Hepatocyte (in vitro differentiated cells): ENCODE results near the gene TNFRSF21.

ENCODE experiments used
- EZH2 ChIP-seq: fragments of 200-600 bp; sonication (generic); IDR thresholded peaks from 2 replicates; pipeline ENCODE4 v1.6.1; 2016; ENCODE audit warnings: antibody characterized with exemption, mild to moderate bottlenecking, borderline replicate concordance
- EZH2phosphoT487 ChIP-seq: fragments of 200-600 bp; sonication (generic); IDR thresholded peaks from one replicate; pipeline ENCODE4 v1.6.1; 2018; ENCODE audit warnings: antibody characterized with exemption, mild to moderate bottlenecking, low read depth, moderate library complexity; ENCODE audit not compliant: unreplicated experiment, severe bottlenecking
- TF ChIP-seq, protein P1 (sequence below): fragments of 200-600 bp; sonication (generic); IDR thresholded peaks from 2 replicates; pipeline ENCODE4 v1.5.1; 2016; ENCODE audit warnings: antibody characterized with exemption, mild to moderate bottlenecking; ENCODE audit not compliant: poor library complexity

DNA sequence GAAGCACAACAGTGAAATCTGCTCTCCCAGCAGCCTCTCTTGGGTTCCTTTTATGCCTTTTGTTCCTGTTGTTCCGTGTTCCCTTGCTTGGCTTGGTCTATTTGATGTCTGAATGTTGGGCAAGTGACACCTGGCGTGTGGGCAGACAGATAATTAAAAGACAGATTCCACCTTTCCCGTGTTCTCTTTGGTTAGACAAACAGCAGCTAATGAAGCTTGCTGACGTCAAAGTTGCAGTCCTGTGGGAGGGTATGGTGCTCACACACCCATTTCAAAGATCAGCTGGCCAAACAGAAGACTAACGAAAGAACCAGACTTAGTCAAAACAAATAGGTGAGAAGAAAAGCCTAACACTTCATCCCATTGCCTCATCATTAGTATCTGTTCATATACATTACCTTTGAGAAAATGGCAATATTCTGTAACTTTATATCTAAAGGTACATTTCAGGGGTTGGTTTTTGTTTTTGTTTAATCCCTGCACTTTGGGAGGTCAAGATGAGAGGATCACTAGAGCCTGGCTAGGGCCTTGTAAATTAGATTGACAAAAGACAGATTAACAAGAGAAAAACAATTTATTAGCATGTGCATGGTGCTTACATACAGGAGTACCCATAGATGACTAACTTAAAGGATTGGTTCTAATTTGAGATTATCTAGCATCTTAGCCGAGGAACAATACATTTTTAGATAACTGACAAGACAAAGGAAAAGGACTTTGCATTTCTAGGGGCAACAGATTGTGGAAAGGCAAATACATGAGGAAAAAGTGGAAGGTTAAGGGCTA lies 48.9 kb upstream of the TNFRSF21 start:
- TF ChIP-seq, protein P1, sequence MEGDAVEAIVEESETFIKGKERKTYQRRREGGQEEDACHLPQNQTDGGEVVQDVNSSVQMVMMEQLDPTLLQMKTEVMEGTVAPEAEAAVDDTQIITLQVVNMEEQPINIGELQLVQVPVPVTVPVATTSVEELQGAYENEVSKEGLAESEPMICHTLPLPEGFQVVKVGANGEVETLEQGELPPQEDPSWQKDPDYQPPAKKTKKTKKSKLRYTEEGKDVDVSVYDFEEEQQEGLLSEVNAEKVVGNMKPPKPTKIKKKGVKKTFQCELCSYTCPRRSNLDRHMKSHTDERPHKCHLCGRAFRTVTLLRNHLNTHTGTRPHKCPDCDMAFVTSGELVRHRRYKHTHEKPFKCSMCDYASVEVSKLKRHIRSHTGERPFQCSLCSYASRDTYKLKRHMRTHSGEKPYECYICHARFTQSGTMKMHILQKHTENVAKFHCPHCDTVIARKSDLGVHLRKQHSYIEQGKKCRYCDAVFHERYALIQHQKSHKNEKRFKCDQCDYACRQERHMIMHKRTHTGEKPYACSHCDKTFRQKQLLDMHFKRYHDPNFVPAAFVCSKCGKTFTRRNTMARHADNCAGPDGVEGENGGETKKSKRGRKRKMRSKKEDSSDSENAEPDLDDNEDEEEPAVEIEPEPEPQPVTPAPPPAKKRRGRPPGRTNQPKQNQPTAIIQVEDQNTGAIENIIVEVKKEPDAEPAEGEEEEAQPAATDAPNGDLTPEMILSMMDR = no peak
- TF ChIP-seq EZH2 (no peak), EZH2phosphoT487 (no peak)
